Stimulated activated CD8-positive, alpha-beta memory T cell treated with anti-CD3 and anti-CD28 coated beads, Interleukin-7, amount 100 ng/mL, for 1 hour (primary cell): ENCODE measurements around the gene USP48.

Source experiments
- DNase-seq, 2 donors: peaks; one replicate each; pipeline ENCODE4 v3.0.0-alpha.2; 2020; ENCODE audit warnings: low read depth in 2 of 2

The USP48 gene

DNA sequence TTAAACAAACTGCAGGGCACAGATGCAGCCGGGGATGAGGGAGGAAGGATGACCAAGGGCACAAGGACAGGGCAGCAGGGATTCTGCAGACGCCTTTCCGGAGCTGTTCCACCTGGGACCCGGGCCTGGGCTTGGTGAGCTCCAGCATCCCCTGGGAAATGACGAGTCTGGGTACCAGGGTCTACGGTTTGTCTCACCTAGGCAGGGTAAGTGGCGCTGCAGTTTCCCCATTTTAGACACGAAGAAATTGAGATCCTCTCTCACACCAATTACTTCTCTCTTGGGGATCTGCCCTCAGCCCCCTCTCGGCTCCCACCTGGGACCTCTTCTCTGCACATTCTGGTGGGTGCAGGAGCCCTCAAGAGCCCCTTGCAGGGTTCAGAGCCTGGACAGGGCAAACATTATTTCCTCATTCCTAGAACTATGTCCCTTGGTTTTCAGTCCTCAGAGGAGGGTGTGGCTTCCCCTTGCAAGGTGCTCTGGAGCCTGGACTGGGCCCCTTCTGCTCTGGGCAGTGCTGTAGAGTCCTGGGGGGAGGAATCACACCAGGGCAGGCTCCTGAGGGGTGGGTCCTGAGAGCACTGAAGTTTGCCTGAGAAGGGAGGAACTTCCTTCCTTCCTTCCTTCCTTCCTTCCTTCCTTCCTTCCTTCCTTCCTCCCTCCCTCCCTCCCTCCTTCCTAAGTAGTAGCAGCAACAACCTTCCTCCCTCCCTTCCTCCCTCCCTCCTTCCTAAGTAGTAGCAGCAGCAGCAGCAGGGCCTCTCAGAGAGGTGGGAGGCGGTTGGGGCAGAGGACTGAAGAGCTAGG is 129.8 kb downstream of the USP48 start:
- DNase-seq: no peak

DNA sequence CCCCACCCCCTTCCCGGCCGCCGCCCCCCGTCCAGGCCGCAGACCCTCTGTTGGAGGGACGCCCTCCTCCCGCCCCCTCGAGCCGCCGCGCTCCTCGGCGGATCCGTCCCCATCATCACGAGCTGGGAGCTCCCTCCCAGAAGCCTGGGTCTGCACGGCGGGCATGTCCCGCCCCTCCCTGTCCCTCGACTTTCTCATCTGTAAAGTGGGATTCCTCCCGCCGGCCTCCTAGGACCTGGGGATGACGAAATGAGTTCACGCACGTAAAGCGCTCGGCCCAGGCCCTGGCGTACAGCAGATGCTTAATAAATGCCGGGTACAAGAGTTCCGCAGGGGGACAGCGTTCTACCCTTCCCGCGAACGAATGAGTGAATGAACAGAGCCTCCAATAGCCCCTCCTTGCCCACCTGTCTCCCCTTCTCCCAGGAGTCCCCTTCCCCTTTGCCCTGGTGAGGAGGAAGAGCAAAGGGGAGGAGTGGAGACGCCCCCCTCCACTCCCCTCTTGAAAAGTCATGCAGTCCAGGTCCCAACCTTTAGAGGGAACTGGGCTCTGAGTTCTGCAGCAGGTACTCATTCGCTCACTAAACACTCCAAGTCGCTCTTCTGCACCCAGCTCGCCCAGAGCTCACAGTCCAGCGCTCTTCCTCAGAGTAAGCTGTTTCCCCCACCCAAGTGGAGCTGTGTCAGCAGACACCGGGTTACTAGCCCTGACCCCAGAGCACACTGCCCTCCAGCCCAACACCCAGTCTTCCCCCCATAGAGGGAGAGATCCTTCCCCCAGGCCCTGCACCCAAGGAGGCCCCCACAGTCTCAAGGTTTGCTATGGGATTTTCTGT is 130.6 kb downstream of the USP48 start:
- DNase-seq: no peak

DNA sequence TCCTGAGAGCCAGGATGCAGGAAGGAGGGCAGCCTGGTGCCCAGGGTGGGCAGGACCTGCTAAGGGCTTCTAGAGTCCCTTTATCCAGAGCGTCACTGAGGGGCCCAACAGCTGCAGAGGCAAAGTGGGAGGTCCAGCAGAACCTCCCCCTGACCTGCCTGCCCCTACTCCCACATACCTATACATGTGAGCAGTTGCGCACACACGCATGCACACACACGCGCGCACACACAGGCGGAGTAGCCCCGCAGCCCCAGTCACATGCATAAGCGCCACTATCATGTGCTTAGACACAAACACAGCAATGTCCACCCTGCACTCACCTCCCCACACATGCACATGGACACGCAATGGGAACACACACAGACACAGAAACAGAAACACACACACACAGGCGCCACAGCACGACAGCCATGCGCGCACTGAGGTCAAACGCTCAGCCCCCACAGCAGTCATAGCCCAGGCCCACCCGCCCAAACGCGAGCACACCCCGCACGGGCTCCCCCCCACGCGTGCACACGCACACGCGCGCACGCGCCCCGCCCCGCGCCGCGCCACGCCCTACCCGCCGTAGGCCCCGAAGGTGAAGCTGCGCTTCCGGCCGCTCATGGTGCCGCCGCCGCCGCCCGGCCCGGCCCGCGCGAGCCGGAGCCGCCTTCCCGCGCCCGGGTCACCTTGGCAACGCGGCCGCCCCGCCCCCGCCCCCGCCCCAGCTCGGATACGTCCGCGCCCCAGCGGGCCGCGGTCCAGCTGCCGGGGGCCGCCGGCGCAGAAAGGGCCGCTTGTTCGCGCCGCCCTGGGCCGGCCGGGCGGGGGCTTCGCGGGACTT is 131.5 kb downstream of the USP48 start:
- no peak for DNase-seq

DNA sequence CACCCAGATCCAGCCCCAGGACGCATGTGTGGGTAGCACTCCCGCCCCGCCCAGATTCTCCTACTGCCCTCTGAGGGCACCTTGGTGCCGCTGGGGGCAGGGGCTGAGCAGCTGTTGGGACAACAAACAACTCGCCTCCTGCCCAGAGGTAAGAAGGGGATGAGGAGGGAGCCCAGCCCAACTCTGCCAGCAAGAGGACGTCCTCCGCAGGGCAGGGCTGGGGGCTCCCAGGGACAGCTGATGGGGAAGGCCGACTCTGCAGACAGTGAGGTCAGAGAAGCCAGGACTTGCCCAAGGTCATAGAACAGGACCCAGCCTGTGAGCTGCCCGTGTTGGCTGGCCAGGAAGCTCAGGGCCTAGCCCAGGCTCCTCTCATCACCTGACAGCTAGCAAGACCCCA is 132.5 kb downstream of the USP48 start:
- DNase-seq: no peak

DNA sequence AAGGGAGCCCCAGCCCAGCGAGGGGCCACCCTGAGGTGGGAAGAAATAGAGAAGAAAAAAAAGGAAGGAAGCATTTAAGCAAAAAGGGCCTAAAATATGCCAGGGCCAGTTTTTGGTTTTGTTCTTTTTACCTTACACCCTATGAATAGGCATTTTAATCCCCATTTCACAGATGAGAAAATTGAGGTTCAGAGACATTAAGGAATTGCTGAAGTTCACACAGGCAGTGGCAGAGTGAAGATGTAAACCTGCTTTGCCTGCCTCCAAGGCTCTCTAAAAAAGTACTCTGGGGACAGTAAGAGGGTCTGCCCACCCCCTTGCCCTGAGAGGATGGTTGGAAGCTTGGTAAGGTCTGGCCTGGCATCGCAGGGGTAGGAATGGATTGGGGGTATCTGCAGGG is 133.6 kb downstream of the USP48 start:
- DNase-seq: no peak

DNA sequence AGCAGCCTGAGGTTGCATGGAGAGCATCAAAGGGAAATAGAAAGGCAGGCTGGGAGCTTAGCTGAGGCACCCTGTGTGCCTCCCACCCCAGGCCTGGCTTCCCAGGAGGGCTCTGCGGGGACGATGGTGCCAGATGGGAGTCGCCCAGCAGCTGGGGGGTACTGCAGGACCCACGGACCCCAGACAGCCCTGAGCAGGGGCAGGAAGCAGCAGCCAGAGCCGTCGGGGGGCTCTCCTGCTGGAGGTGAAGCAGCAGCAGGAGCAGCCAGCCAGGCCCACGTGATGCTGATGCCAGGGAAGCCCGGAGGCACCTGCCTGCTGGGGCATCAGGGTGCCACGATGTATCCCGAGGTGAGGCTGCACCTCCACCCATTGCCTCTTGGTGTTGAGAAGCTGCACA is 134.2 kb downstream of the USP48 start:
- no peak for DNase-seq

DNA sequence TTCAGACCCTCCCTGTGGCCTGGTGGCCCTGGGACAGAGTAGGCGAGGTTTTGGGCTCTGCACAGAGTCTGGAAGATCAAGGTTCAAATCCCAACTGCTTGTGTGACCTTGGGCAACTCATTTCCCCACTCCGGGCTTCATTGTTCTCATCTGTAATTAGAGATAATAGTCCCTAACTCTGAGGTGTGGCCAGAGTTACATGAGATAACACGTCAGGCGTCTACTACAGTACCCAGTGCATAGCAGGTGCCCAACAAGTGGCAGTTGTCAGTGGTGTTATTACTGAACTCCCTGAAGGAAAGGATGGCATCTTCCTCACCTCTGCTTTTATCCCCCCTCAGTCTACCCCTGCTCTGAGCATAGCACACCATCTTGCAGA is 134.6 kb downstream of the USP48 start:
- no peak for DNase-seq

DNA sequence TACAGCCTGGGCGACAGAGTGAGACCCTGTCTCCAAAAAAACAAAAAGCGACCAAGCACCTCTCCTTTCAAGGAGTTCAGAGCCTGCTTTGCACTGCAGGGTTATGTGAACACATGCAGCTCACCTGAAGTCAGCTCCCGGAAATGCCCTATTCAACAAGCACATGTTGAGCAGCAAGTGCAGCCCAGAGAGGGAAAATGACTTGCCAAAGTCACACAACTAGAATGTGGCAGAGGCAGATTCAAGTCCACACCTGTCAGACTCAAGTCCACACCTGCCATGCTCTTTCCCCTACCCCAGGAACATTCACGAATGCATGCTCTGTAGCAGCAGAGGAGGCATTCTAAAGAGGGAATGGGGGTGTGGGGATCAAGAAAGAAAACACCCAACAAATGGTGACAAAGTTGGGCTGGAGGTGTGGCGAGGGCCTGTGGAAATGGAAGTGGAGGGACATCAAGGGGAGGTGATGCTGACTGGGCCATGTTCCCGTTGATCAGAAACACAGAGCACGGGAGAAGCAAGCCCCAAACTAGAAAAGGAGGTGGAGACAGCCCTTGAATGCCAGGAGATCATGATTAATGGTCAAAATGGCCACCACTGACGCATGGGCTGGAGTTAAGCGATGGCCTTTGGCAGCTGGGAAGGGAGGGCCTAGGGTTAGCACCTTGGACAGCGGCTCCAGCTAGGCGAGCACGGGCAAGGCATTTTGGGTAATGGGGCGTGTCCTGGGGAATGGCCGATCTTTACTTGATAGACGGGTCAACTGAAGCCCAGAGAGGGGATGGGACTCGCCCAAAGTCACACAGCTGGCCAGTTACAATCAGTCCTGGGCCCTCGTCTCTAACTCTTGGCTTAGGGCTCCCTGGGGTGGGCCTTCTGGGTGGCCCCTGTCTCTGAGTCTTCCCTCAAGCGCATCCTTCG is 135.3 kb downstream of the USP48 start:
- DNase-seq: no peak

DNA sequence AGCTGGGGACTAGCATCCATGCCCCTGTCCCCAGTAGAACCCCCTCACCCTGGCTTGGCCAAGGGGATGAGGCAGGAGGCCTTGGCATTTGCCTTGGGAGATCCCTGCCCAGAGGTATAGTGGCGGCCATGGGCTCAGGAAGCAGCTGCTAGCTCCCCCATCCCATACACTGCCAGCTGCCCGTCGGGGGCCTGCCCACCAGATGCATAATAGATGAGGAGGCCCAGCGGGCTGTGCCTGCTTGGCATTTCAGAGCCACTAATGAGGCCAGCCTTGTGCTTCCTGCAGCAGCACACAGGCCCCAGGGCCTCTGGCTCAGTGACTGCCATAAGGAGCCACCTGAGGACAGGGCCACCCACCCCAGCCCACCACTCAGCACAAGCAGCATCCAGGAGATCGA is 137.4 kb downstream of the USP48 start:
- DNase-seq: no peak

DNA sequence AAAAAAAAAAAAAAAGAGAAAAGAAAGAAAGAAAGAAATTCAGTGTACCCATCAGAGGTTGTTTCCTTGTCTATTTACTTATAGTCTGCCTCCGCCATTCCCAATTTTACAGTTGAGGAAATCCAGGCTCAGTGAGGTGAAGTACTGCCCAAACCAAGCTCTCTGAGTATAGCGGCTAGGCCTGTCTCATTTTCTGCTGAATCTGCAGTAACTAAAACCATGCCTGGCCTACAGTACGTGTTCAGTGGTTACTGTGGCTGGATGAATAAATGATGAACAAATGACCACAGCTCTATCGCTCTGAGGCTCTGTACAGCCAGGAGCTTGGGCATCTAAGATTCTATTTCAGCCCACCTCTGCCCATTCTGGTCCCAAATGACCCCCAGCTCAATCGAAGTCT is 138.0 kb downstream of the USP48 start:
- DNase-seq: no peak

DNA sequence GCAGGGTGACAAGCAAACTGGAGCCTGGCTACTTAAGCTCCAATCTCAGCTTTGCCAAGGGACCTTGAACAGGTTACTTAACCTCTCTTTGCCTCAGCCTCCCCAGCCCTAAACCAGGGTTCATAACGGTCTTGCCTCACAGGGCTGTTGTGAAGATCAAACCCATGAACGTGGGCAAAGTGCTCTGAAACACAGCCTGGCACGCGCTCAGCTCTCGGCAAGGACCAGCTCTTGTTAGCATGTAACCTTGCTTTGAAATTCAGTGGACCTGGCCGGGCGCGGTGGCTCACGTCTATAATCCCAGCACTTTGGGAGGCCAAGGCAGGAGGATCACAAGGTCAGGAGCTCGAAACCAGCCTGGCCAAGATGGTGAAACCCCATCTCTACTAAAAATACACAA is 138.6 kb downstream of the USP48 start:
- DNase-seq: no peak

DNA sequence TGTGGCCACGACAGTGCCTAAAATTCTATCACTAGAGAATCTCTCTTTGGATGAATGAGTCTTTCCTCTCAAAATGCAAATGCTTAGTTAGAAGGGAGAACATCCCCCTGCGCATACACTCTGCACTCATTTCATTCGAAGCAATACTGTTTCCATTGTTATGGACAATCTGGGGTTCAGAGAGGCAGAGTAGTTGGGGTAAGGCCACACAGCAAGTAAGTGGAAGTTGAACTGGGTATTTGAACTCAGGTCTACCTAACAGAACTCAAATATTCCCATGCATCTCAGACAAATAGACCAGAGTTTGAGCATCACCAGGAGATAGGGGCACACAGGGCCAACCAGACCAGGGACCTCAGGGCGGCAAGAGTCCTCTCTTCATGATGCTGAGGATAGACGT is 139.3 kb downstream of the USP48 start:
- no peak for DNase-seq

DNA sequence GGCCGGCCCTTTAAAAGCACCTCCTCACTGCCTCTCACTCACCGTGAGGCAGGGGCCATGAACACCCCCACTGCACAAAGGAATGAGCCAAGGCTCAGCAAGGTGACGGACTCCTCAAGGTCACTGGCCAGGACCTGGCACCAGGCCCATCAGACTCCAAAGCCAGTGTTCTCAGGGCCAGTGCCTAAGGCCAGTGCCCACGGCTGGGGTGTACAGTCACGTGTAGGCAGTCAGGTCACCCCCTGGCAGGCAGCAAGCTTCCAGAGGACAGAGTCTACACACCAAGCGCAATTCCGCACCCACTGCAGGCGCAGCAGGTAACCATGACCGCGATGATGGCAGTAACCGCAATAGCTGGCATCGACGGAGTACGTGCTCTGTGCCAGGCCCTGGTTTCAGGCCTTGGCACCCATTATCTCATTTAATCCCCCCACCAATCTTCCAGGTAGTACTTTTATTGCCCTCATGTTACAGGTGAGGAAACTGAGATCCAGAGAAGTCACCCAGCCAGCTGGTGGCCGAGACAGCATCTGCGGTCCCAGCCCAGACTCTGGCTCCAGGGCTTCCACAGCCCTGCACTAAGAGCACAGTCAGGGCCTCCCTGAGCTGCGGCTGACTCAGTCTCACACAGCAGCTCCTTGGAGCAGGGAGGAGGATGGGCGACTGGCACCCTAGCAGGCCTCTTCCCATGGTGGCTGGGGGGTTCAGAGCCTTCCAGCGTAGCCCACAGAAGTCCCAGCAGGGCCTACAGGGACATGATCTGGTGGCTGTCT is 140.8 kb downstream of the USP48 start:
- DNase-seq: no peak

DNA sequence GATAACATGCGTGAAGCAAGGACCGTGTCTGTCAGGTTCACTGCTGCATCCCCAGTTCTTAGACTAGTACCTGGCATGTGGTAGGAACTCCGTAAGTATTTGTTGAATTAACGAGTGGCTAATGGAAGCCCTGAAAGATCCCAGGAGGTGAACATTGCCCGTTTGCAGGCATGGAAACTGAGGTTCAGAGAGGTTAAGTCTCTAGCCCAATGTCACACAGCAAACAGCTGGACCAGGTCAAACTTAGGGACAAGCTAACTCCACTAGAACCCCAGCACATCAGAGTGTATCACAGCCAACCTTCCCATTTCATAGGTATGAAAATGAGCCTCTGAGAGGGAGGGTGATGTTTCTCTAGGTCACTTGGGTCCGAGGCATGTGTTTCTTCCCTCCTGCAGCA is 141.4 kb downstream of the USP48 start:
- no peak for DNase-seq

DNA sequence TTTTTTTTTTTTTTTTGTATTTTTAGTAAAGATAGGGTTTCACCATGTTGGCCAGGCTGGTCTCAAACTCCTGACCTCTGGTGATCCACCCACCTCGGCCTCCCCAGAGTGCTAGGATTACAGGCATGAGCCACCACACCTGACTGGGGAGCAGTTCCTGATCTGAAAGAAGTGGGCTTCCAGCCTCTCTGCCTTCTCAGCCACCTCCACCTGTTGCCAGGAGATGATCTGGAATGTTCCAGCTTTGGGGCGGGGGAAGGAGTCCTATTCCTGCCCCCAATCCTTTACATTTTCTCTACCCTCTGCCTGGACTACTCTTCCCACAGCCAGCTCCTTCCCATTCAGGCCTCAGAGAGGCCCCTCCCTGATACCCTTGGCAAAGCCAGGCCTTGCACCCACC is 141.9 kb downstream of the USP48 start:
- DNase-seq: no peak

DNA sequence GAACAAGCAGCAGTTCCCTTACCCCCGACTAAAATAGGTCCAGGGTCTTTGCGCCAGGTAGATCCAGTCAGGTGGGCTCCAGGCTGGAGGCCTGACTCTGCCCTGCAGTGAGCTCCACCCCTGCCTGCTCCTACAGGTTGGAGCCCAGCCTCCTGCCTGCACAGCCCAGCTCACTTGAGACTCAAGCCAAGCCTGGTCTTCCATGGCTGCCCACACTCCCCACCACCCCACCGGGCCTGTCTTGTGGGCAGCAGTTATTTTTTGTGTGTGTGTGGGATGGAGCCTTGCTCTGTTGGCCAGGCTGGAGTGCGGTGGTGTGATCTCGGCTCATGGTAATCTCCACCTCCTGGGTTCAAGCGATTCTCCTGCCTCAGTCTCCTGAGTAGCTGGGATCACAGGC is 142.3 kb downstream of the USP48 start:
- DNase-seq: no peak

DNA sequence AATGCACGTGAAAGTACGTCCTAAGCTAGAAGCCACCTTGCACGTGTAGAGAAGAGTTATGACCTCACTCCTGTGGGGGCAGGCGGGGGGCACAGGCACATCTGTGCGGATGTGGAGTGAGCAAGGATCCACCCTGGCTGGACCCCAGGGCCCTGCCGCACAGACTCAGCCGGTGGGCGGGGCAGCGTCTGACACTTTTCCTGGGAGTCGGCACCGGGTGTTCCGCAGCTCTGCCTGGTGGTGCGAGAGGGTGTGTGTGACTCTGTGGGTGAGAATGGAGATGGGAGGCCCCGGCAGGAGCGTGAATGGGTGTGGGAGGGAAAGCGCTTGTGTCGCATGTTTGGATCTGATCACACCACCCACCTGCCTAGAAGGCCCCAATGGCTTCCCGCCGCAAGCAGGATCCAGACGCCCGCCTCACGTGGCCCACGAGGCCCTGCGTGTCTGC is 143.3 kb downstream of the USP48 start:
- DNase-seq: no peak

DNA sequence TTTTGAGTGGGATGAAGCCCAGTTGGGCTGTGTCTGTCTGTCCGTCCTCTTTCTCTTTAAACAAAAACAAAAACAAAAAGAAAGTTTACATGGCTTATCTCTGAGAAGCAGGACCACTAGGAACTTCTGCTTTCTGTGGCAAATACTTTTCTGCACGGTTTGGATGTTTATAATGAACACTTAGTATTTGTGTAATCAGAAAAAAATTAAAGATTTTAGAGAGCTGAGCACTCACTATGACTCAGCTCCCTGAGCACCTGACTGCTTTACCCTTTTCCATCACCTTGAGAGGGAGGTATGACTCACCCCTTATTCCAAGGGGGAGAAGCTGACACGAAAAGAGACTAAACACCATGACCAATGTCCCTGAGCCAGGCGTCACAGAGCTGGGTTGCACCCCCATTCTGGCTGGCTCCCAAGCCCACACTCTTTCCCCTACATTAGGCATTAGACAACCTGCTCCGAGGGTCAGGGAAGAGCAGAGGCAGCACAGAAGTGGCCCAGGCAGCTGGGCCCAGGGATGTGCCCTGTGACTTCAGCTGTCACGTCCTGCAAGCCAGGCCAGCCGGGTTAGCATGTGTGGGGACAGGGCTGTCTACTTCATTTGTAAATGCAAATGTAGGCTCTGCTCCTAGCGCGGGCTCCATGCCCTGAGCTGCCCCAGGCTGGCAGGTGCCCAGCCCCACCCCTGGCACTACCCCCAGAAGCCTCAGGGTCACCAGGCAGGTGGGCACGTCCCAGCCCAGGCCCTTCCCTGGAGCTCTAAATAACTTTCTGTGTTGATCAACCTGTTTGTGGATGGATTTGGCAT is 144.2 kb downstream of the USP48 start:
- DNase-seq: no peak

DNA sequence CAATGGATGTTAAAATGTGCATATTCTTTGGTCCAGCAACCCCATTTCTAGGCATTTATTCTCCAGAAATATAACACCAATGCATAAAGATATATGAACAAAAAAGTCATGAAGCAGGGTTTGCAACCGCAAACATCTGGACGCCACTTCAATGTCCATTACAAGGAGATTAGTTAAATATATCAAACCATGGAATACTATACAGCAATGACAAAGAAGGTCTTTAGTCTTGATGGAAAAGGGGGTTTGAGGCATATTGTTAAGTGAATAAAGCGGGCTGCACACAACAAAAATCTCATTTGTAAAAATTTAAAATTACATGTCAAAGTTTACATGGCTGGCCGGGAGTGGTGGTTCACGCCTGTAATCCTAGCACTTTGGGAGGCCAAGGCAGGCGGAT is 145.4 kb downstream of the USP48 start:
- no peak for DNase-seq

DNA sequence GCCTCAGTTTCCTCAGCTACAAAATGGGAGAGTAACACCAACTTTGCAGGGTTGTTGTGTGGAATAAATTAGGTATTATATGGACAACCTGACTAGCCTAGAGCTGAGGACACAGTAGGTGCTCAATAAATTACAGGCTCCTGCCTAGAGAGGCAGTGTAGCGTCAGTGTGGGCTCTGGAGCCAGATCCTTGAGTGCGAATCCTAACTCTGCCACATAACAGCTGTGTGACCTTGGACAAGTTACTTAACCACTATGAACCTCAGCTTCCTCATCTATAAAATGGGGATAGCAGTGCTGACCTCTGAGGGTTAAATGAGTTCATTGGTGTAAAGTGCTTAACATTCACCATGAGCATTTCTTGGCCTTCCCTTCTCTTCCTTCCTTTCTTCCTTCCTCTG is 146.9 kb downstream of the USP48 start:
- no peak for DNase-seq
